Measurements from ENCODE around the gene TAF6.

TAF6 gene

DNA sequence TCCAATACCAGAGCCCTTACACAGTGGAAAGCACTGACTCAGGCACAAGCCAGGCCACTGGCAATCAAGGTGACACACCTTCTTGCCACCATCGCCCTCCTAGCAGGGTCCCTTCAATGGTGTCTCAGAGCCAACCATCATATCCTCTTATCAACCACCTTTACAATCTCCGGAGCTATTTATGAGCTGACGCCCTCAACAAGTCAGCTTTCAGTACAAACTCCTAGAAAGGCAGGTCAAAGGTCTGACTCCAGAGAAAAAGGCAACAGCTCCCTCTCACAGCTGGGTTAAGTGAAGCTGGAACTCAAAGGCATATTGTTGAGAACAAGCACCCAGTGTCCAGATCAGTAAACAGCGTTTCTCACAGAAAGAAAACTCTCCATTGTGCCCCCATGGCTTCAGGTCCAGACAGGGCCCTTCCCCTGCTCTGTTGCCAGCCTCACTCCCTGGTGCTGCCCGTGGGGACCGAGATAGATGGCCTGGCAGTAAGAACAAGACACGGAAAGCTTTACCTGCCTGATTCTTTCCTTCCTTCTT, 40.1 kb downstream of the TAF6 start:
- FAIRE-seq: no peak
- DNase-seq (ENCODE audit: extremely low spot score, insufficient read length, low read depth): no peak

DNA sequence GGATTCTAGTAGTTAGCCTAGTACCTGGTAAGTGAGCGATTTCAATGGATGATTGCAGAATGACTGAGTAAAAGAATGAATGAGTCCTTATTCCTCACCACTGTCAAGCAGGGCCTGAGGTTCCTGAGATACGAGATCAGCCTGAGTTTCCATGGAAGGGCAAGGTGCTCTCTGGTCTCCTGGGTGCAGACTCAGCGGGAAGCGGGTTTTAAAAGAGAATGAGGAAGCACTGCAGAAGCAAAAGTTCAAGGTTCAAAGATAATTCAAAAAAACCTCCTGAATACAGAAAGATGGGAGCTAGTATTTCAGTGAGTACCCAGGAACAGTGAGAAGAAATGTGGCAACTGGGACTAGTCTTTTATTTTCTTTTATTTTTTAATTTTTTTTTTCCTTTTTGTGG, 42.0 kb downstream of the TAF6 start:
- no peak for FAIRE-seq
- no peak for DNase-seq (ENCODE audit: extremely low spot score, insufficient read length, low read depth)

DNA sequence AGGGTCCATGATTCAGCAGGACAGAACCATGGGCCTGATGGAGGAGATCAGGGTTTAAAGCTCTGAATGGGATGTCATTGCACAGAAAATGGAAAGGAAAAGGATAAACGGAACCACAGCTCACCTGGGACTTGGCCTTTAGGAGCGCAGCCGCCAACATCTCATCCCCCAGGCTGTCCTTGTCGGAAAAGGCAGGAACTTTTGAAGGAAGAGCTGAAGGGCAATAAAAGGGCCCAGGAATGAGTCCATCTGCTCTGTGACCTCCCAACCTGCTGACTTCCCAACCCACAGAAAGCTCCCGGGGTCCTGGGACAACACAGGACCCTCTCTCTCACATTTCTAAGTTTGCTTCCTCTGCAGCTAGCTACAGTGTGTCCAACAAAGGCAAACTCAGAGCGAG, 43.7 kb downstream of the TAF6 start:
- DNase-seq (ENCODE audit: extremely low spot score, insufficient read length, low read depth) (no peak), FAIRE-seq (no peak)

DNA sequence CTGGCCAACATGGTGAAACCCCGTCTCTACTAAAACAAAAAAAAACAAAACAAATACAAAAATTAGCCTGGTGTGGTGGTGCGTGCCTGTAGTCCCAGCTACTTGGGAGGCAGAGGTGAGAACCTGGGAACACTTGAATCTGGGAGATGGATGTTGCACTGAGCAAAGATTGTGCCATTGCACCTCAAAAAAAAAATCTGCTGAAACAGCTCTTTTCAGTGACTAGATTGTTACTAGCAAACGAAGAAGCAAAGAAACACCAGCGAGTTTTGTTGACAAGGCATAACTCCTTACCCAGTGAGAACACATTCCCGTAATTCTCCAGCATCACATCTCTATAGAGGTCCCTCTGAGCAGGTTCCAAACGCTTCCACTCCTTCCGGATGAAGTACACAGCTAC, 44.3 kb downstream of the TAF6 start:
- FAIRE-seq: no peak
- no peak for DNase-seq (ENCODE audit: extremely low spot score, insufficient read length, low read depth)

DNA sequence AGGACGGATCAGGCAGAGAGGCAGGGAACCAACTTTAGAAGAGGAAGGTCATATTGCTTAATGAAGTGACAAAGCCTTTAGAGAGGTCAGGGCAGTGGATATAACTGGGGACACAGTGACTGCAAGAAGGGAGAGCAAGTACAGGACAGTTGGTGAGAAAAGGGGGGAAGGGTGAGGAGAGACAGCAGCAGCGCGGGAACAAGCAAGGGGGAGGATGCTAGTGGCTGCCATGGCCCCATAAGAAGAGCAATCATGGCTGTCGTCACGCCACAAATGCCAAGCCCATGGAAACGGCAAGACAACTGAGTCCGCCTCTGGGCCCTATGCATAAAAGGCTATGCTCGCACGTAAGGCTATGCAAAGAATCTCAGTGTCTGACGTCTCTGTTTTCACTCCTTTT, 46.7 kb downstream of the TAF6 start:
- FAIRE-seq: no peak
- no peak for DNase-seq (ENCODE audit: extremely low spot score, insufficient read length, low read depth)

DNA sequence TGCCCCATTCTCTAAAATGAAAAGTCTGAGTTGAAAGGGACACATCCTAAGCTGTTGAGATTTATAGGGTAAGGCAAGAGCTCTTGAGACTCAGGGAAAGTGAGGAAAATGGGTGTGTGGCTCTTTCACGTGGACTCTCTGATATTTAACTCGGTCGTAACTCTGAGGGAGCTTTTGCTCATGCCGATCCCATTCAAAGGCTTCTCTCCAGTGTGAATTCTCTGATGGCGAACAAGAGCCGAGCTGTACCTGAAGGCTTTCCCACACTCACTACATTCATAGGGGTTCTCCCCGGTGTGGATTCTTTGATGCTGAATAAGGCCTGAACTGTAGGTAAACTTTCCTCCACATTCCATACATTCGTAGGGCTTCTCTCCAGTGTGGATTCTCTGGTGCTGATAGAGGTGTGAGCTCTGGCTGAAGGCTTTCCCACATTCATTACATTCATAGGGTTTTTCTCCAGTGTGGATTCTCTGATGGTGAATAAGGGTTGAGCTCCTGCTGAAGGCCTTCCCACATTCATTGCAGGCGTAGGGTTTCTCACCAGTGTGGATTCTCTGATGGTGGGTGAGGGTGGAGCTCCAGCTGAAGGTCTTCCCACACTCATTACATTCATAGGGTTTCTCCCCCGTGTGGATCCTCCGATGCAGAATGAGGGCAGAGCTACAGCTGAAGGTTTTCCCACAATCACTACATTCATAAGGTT, 48.0 kb downstream of the TAF6 start:
- FAIRE-seq (no peak), DNase-seq (ENCODE audit: extremely low spot score, insufficient read length, low read depth) (no peak)

DNA sequence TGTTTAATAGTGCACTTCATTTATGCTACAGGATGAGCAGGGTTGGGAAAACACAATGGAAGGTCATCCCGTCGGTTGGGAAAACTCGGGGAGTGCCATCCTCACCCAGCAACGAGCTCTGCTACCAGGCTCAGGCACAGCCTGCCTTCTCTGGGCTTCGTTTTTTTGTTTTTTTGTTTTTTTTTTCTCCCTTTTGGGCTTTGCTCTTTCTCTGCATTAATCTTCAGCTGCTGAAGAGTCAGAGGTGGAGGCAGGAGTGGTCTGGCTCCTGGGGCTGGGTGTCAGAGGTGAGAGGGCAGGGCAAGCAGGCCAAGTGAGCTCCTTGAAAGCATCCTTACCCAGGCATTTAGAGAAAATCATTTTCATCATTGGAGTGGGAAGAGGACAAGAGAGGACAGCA, 49.2 kb downstream of the TAF6 start:
- FAIRE-seq: no peak
- no peak for DNase-seq (ENCODE audit: extremely low spot score, insufficient read length, low read depth)

DNA sequence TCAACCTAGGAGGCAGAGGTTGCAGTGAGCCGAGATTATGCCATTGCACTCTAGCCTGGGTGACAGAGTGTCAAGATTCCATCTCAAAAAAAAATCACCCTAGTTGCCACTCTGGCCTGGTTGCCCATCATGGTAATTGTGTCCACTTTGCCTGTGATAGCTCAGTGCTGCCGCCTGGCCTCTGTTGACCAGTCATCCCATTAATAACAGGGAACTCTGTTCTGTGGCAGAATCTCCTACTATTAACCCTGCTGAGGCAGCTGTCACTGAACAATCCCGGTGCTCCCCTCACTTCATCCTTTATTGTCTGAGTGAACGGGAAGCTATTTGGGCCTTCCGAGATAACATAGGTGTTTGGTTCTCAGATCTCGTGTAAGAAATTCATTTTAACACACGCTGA, 52.2 kb downstream of the TAF6 start:
- DNase-seq (ENCODE audit: extremely low spot score, insufficient read length, low read depth): no peak
- no peak for FAIRE-seq

DNA sequence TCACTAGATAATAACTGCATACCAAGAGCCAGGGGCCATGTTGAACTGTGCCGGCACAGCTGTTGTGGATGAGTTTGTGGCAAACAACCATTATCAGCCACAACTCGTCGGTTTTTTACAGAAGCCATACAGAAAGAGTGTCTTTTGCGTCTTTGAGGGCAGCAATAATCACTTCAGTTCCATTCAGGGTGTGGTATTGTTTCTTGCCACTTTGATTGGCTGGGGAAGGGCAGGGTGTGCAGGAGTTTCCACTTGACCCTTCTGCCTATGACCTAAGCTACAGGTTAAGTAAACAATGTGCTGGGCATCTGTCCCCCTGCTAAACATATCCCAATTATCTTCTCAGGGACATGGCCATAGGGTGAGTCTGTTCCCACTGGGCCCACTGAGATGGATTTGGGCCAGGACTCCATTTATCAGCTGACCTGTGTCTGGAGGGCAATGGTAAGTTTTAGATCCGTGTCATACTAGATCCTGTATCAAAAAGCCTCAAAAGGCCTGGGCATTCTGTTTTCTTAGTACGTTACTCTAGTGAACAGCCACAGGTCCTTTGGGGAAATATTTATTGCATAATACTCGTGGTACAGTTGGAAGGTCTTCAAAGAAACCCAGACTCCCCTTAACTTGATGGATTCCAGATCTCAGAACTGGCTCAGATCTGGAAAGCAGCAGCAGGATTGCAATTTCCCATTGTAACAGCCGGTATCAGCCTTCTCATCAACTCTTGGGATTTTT, 53.5 kb downstream of the TAF6 start:
- FAIRE-seq (no peak), DNase-seq (ENCODE audit: extremely low spot score, insufficient read length, low read depth) (no peak)

DNA sequence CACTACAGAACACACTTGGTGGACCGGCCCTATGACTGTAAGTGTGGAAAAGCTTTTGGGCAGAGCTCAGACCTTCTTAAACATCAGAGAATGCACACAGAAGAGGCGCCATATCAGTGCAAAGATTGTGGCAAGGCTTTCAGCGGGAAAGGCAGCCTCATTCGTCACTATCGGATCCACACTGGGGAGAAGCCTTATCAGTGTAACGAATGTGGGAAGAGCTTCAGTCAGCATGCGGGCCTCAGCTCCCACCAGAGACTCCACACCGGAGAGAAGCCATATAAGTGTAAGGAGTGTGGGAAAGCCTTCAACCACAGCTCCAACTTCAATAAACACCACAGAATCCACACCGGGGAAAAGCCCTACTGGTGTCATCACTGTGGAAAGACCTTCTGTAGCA, 55.0 kb downstream of the TAF6 start:
- DNase-seq (ENCODE audit: extremely low spot score, insufficient read length, low read depth) (no peak), FAIRE-seq (no peak)

DNA sequence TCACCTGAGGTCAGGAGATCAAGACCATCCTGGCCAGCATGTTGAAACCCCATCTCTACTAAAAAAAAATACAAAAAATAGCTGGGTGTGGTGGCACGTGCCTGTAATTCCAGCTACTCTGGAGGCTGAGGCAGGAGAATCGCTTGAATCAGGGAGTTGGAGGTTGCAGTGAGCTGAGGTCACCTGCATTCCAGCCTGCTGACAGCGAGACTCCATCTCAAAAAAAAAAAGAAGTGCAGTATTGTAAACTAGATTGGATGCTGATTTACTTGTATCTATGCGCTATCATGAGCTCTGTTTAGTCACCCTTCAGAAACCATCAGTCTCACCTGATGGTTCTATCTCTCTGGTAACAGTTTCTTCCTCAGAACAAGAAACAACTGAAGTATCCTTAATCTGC, 55.8 kb downstream of the TAF6 start:
- no peak for FAIRE-seq
- no peak for DNase-seq (ENCODE audit: extremely low spot score, insufficient read length, low read depth)

DNA sequence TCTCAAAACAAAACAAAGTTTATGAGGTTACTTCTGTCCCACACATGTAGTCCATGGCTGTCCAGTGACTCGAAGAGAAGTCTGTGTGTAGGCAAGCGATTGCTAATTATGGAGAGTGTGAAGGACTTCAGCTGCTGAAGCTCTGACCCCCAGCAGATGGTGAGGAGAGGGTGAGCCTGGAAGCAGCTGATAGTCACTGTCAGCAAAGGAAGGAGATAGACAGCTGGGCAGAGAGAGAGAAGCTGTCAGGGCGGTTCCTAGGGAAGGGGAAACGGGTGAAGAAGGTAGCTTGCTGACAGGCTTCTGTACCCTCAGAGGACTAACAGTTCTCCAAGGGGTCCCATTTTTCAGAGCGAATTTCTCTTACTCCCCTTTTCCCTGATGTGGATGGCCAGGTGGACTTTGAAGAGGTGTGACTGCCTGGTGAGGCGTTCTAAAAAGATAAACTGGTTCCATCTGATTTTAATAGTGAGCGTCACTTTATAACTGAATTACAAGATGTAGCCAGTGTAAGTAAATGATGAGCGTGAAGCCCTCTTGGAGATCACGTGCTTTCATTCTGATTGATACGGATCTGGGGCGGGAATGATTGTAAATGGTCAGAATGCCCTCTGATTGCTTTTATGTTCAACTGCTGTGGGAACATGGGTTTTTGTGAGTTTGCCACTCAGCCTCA, 57.5 kb downstream of the TAF6 start:
- FAIRE-seq: no peak
- no peak for DNase-seq (ENCODE audit: extremely low spot score, insufficient read length, low read depth)

DNA sequence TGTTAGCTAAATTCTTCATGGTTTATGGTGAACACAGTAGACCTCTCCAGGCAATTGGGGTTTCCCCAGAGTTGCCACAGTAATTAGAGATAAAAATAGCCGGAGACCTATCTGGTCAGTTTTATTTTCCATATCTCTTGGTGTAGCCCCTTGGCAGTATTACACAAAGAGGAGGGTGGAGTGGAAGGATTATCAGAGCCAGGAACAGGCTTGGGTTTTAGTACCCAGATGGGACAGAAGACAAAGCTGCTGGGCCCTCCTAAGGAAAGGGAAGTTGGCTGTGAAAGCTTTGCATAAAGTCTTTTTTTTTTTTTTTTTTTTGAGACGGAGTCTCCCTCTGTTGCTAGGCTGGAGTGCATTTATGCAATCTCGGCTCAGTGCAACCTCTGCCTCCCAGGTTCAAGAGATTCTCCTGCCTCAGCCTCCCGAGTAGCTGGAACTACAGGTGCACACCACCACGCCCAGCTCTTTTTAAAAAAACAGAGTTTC, 59.9 kb downstream of the TAF6 start:
- DNase-seq (ENCODE audit: extremely low spot score, insufficient read length, low read depth): no peak
- no peak for FAIRE-seq

Data from GM18507 (cell line).